ENCODE measurements around the gene FRS3. TPM values are rescaled to one million over a fixed set of nuclear protein-coding genes. Genes with fewer than 3 reads are reported as not detected.

Gene FRS3, protein sequence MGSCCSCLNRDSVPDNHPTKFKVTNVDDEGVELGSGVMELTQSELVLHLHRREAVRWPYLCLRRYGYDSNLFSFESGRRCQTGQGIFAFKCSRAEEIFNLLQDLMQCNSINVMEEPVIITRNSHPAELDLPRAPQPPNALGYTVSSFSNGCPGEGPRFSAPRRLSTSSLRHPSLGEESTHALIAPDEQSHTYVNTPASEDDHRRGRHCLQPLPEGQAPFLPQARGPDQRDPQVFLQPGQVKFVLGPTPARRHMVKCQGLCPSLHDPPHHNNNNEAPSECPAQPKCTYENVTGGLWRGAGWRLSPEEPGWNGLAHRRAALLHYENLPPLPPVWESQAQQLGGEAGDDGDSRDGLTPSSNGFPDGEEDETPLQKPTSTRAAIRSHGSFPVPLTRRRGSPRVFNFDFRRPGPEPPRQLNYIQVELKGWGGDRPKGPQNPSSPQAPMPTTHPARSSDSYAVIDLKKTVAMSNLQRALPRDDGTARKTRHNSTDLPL
- total RNA-seq, result 6.3 and 7.6 TPM in 2 replicates
- long read RNA-seq, partial matches to known transcripts, result 0 of 1 reads
- long read RNA-seq, other reads (novel, unspliced or antisense), result 1 of 1 reads

GRCh38 chr6:41779788-41780550 is at the start of gene FRS3:
FRS3 (minus strand) TSS chr6:41779900; CDS start chr6:41776987, 2,913 bp downstream.
- Mint-ChIP-seq H3K4me1 (ENCODE audit: low read depth) (peaks cover 18% of the 10 kb centered on the region), H3K27me3 (peaks cover 8% of the 10 kb centered on the region), H3K9me3 (ENCODE audit: low read depth) (no peaks in the 10 kb centered on the region), H3K27ac (peak within 1 kb of the TSS; percentile 86), H3K4me3 (ENCODE audit: low read depth) (peak within 1 kb of the TSS; percentile 93), H3K36me3 (ENCODE audit: insufficient read depth) (no peaks in the 10 kb centered on the region)
- peak; percentile 94 for TF ChIP-seq CTCF (IDR thresholded peaks at IDR 0.05; ENCODE audit: unreplicated experiment)
- peak; percentile 100 for DNase-seq (ENCODE audit: low spot score, unreplicated experiment)

DNA sequence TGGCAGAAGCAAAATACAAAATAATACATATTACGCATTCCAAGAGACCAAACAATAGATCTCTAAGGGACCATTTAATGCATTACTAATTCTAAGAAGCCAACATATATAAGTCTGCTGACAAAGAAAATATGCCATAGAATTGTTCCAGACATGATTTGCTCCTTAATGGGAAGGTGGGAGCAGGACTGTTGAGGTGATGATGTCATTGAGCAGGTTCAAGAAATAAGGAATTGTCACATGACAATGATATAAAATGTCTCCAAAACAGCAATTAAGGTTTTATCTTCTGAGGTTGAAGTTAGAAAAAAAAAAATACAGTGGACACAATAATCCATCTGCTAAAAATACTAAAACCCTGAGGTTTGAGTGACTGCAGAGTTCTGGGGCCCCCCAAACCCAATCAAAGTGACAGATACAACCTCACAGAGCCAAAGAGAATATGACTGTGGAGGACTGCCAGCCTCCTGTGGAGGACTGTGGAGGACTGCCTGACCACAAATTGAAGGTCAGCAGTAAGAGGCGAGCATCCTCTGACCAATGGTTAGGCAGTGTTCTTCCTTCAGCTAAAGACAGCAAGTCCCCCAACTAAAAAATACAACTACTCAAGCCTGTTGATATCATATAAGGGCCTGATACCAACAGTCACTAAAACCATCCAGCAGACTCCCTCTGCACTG is 46.8 kb upstream of the FRS3 start:
- DNase-seq (ENCODE audit: low spot score, unreplicated experiment), result no peak
- Mint-ChIP-seq H3K4me3 (ENCODE audit: low read depth) (no peak overlapping the region), H3K9me3 (ENCODE audit: low read depth) (no peaks in the 10 kb centered on the region), H3K27me3 (no peaks in the 10 kb centered on the region), H3K4me1 (ENCODE audit: low read depth) (no peaks in the 10 kb centered on the region), H3K27ac (no peak overlapping the region), H3K36me3 (ENCODE audit: insufficient read depth) (peaks cover under 1% of the 10 kb centered on the region)
- no peak for TF ChIP-seq CTCF (IDR thresholded peaks at IDR 0.05; ENCODE audit: unreplicated experiment)

GRCh38 chr6:41824571-41825569 is 45.2 kb upstream of the FRS3 start:
- Mint-ChIP-seq H3K27ac (no peak overlapping the region), H3K9me3 (ENCODE audit: low read depth) (no peaks in the 10 kb centered on the region), H3K4me1 (ENCODE audit: low read depth) (no peaks in the 10 kb centered on the region), H3K4me3 (ENCODE audit: low read depth) (no peak overlapping the region), H3K36me3 (ENCODE audit: insufficient read depth) (no peaks in the 10 kb centered on the region), H3K27me3 (no peaks in the 10 kb centered on the region)
- DNase-seq (ENCODE audit: low spot score, unreplicated experiment), result no peak
- TF ChIP-seq CTCF (IDR thresholded peaks at IDR 0.05; ENCODE audit: unreplicated experiment), result no peak

- Mint-ChIP-seq H3K4me1 (ENCODE audit: low read depth) (no peaks in the 10 kb centered on the region), H3K27ac (no peak overlapping the region), H3K4me3 (ENCODE audit: low read depth) (no peak overlapping the region), H3K36me3 (ENCODE audit: insufficient read depth) (no peaks in the 10 kb centered on the region), H3K9me3 (ENCODE audit: low read depth) (no peaks in the 10 kb centered on the region), H3K27me3 (no peaks in the 10 kb centered on the region)
- no peak for DNase-seq (ENCODE audit: low spot score, unreplicated experiment)
- TF ChIP-seq CTCF (IDR thresholded peaks at IDR 0.05; ENCODE audit: unreplicated experiment), result no peak
These were observed 43.5 kb upstream of the FRS3 start for GRCh38 chr6:41823178-41823577.
